HCT116 (cell line): ENCODE results near the gene CCDC61. TPM values are rescaled to one million over a fixed set of nuclear protein-coding genes. Genes with fewer than 3 reads are reported as not detected.

Experiments used
- ATAC-seq: fragments of 200-7000 bp; cut with Tn5 transposase; 2 replicates; pipeline ENCODE4 v1.9.1; 2020; ENCODE audit warnings: mild to moderate bottlenecking, moderate library complexity
- Bru-seq: library from RNA; stranded (reverse); fragments of 400-500 nt; gene quantifications from one replicate; lab custom pipeline; 2021; lab: Mats Ljungman, UMichigan
- BruChase-seq, 2 experiments: library from RNA; stranded (reverse); fragments of 400-500 nt; gene quantifications; one replicate each; lab custom pipeline; 2021; lab: Mats Ljungman, UMichigan
- BruUV-seq: library from RNA; stranded (reverse); fragments of 400-500 nt; replicated peaks from 2 replicates; lab custom pipeline; 2021; lab: Mats Ljungman, UMichigan
- CTCF ChIA-PET: fragments of 300-600 bp; sonication (Branson Sonifier 250); formaldehyde crosslinking; loops from one replicate; lab custom pipeline; 2021; ENCODE audit warnings: antibody characterized with exemption; lab: Charles Lee
- POLR2A ChIA-PET: fragments of 300-600, 350-600 bp; sonication (Branson Sonifier 250); formaldehyde crosslinking; loops from one replicate; lab custom pipeline; 2021; ENCODE audit warnings: antibody characterized with exemption; lab: Charles Lee
- RAD21 ChIA-PET, 2 experiments: fragments of 300-600 bp; sonication (Branson Sonifier 250); formaldehyde crosslinking; loops; one replicate each; lab custom pipeline; 2023; ENCODE audit warnings: low total read pairs in 2 of 2; ENCODE audit not compliant: uncharacterized antibody in 2 of 2, unreplicated experiment in 2 of 2, low non-redundant PET in 1 of 2; lab: Charles Lee
- DNase-seq: peaks from one replicate; pipeline ENCODE4 v3.0.0-alpha.2; 2010; ENCODE audit warnings: low read depth, low spot score
- H2AFZ ChIP-seq: fragments of 200-600 bp; shearing (Covaris generic), sonication (generic); 2 replicates; pipeline ENCODE4 v1.6.1; 2017; ENCODE audit warnings: low read depth, mixed run types, mixed read lengths, antibody characterized with exemption, low read length; ENCODE audit not compliant: poor library complexity, severe bottlenecking
- H3K27ac ChIP-seq: 2 replicates; pipeline ENCODE4 v1.5.1; 2012; ENCODE audit warnings: low read depth, low read length
- H3K27me3 ChIP-seq: fragments of 200-600 bp; sonication (generic); 2 replicates; pipeline ENCODE4 v1.6.1; 2016; ENCODE audit warnings: mixed run types, low read length, mixed read lengths; ENCODE audit not compliant: insufficient read depth
- H3K36me3 ChIP-seq, 2 experiments: fragments of 200-500 bp in 1 of 2; fragments of 200-600 bp in 1 of 2; sonication (Bioruptor generic) in 1 of 2; sonication (generic) in 1 of 2; 2 replicates each; pipeline versions ENCODE4 v1.5.1 to v1.6.1; 2014 to 2016; ENCODE audit warnings: low read length in 2 of 2, inconsistent platforms in 1 of 2, mixed read lengths in 1 of 2, mixed run types in 1 of 2; ENCODE audit not compliant: insufficient read depth in 2 of 2, control insufficient read depth in 1 of 2
- H3K4me1 ChIP-seq, 2 experiments: fragments of 200-600 bp in 1 of 2; sonication (generic) in 1 of 2; 2 replicates each; pipeline versions ENCODE4 v1.5.1 to v1.6.1; 2012 to 2017; ENCODE audit warnings: low read length in 2 of 2, inconsistent platforms in 1 of 2, mild to moderate bottlenecking in 1 of 2, mixed read lengths in 1 of 2, mixed run types in 1 of 2, moderate library complexity in 1 of 2; ENCODE audit not compliant: insufficient read depth in 2 of 2, control insufficient read depth in 1 of 2
- H3K4me2 ChIP-seq: fragments of 200-600 bp; sonication (generic); 2 replicates; pipeline ENCODE4 v1.6.1; 2017; ENCODE audit warnings: mixed run types, low read length, mixed read lengths
- H3K4me3 ChIP-seq, 2 experiments: fragments of 200-600 bp in 1 of 2; sonication (generic) in 1 of 2; replicated peaks in 1 of 2; 2 replicates each; pipeline ENCODE4 v1.5.1; 2011 to 2016; ENCODE audit warnings: low read length in 2 of 2, control low read depth in 1 of 2, low read depth in 1 of 2, mild to moderate bottlenecking in 1 of 2, mixed read lengths in 1 of 2, mixed run types in 1 of 2
- H3K79me2 ChIP-seq: fragments of 200-600 bp; sonication (generic); 2 replicates; pipeline ENCODE4 v1.6.1; 2017; ENCODE audit warnings: mild to moderate bottlenecking, mixed run types, low read length, moderate library complexity, mixed read lengths; ENCODE audit not compliant: insufficient read depth
- H3K9ac ChIP-seq: fragments of 200-600 bp; sonication (generic); 2 replicates; pipeline ENCODE4 v1.6.1; 2016; ENCODE audit warnings: low read length, mixed read lengths
- H3K9me2 ChIP-seq: fragments of 200-600 bp; sonication (generic), shearing (Covaris generic); 2 replicates; pipeline ENCODE4 v1.6.1; 2017; ENCODE audit warnings: mixed run types, mild to moderate bottlenecking, moderate library complexity; ENCODE audit not compliant: insufficient read depth
- H3K9me3 ChIP-seq, 2 experiments: fragments of 200-500 bp in 1 of 2; fragments of 200-600 bp in 1 of 2; sonication (Bioruptor generic) in 1 of 2; sonication (generic) in 1 of 2; 2 replicates each; pipeline ENCODE4 v1.6.1; 2014 to 2017; ENCODE audit warnings: low read length in 2 of 2, mixed read lengths in 2 of 2, inconsistent platforms in 1 of 2, low read depth in 1 of 2, mild to moderate bottlenecking in 1 of 2, mixed run types in 1 of 2, moderate library complexity in 1 of 2; ENCODE audit not compliant: control insufficient read depth in 1 of 2, insufficient read depth in 1 of 2
- H4K20me1 ChIP-seq: fragments of 200-600 bp; sonication (generic), shearing (Covaris generic); 2 replicates; pipeline ENCODE4 v1.6.1; 2017; ENCODE audit warnings: mixed run types, mild to moderate bottlenecking, moderate library complexity; ENCODE audit not compliant: insufficient read depth
- ELF1 ChIP-seq: IDR thresholded peaks from 2 replicates; pipeline ENCODE4 v1.6.1; 2012; ENCODE audit warnings: low read depth, borderline replicate concordance
- JUND ChIP-seq: IDR thresholded peaks from 2 replicates; pipeline ENCODE4 v1.6.1; 2012
- POLR2A ChIP-seq: IDR thresholded peaks from 2 replicates; pipeline ENCODE4 v1.7.0; 2011; ENCODE audit warnings: borderline replicate concordance; ENCODE audit not compliant: insufficient read depth, insufficient read length; ENCODE audit errors: extremely low read depth
- POLR2AphosphoS5 ChIP-seq: IDR thresholded peaks from 2 replicates; pipeline ENCODE4 v1.6.1; 2011; ENCODE audit warnings: mild to moderate bottlenecking, low read depth, low read length, moderate library complexity
- SP1 ChIP-seq: IDR thresholded peaks from 2 replicates; pipeline ENCODE4 v1.6.1; 2012; ENCODE audit warnings: low read depth
- SRF ChIP-seq: IDR thresholded peaks from 2 replicates; pipeline ENCODE4 v1.6.1; 2012; ENCODE audit warnings: low read depth
- TCF7L2 ChIP-seq: IDR thresholded peaks from 2 replicates; pipeline ENCODE4 v1.7.0; 2011; ENCODE audit warnings: borderline replicate concordance, inconsistent platforms; ENCODE audit not compliant: insufficient read depth, insufficient read length; ENCODE audit errors: extremely low read depth
- ZBTB33 ChIP-seq: IDR thresholded peaks from 2 replicates; pipeline ENCODE4 v1.6.1; 2011; ENCODE audit warnings: mild to moderate bottlenecking, low read length, moderate library complexity; ENCODE audit not compliant: insufficient replicate concordance; ENCODE audit errors: extremely low read depth
- ZNF274 ChIP-seq: fragments of 200-500 bp; sonication (Bioruptor generic); IDR thresholded peaks from 2 replicates; pipeline ENCODE4 v1.6.1; 2014; ENCODE audit warnings: mild to moderate bottlenecking, low read depth, low read length, inconsistent platforms
- intact Hi-C: fragments of 100-400 bp; cut with micrococcal nuclease; formaldehyde crosslinking; loops from 2 replicates; pipeline ENCODE4 v1.10.0; 2022
- long read RNA-seq: library from polyadenylated mRNA; unstranded; transcript quantifications from one replicate; pipeline ENCODE4 v2.0.0, GENCODE V29; 2021; ENCODE audit not compliant: unreplicated experiment
- polyA plus RNA-seq: library from polyadenylated mRNA; unstranded; fragments of >200 nt; gene quantifications from 2 replicates; pipeline ENCODE4 v1.2.1, GENCODE V29; 2012; ENCODE audit warnings: missing spikeins
- total RNA-seq: library from RNA; stranded (reverse); gene quantifications from one replicate; pipeline ENCODE4 v1.2.1, GENCODE V29; 2021; ENCODE audit not compliant: unreplicated experiment
- TF ChIP-seq, protein P1 (sequence below): IDR thresholded peaks from 2 replicates; pipeline ENCODE4 v1.6.1; 2012

CCDC61 gene, protein sequence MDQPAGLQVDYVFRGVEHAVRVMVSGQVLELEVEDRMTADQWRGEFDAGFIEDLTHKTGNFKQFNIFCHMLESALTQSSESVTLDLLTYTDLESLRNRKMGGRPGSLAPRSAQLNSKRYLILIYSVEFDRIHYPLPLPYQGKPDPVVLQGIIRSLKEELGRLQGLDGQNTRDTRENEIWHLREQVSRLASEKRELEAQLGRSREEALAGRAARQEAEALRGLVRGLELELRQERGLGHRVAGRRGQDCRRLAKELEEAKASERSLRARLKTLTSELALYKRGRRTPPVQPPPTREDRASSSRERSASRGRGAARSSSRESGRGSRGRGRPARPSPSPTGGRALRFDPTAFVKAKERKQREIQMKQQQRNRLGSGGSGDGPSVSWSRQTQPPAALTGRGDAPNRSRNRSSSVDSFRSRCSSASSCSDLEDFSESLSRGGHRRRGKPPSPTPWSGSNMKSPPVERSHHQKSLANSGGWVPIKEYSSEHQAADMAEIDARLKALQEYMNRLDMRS
- total RNA-seq (12.2 TPM), Bru-seq, nascent RNA (percentile 57 among the genes with signal in this experiment), BruChase-seq, experiment 1, labeled RNA remaining after a 6-hour chase (percentile 51 among the genes with signal in this experiment), BruChase-seq, experiment 2, labeled RNA remaining after a 2-hour chase (percentile 55 among the genes with signal in this experiment)
- polyA plus RNA-seq = 4.1 and 5.6 TPM in 2 replicates
- long read RNA-seq, transcript CCDC61-204 (14 exons, 1,817 nt) = major isoform, 6 of 9 reads
- long read RNA-seq, partial matches to known transcripts = 2 of 9 reads
- long read RNA-seq, other reads (novel, unspliced or antisense) = 1 of 9 reads

- ChIA-PET RAD21 (interaction anchor here (0.6 to 1.5 kb wide), 3 partner anchors 59 to 277 kb away, joined by 3 to 4 read pairs (median 4); partner anchors contain the start of gene MYPOP (in 1 of the 2)), POLR2A (interaction anchor here (0.8 to 1.4 kb wide), 7 partner anchors 11 to 178 kb away, joined by 3 to 6 read pairs (median 5); partner anchors contain the start of genes IRF2BP1 and SYMPK), CTCF (interaction anchor here (0.8 to 2.5 kb wide), 6 partner anchors 10 to 83 kb away, joined by 3 to 8 read pairs (median 4); no protein-coding TSS in a partner anchor)
- BruUV-seq = no TSS peak
- peaks cover 7 to 11% of the 10 kb centered on the region in 2 experiments; a peak in 3 of 4 replicates for H3K4me1 ChIP-seq
- peak within 1 kb of the TSS; percentile 27 for H2AFZ ChIP-seq
- peak; percentile 100 for DNase-seq
- intact Hi-C loops = no loop called here
- H3K79me2 ChIP-seq = peaks cover 16% of the 10 kb centered on the region; the same call in 1 of the 2 replicates
- H3K27ac ChIP-seq = peak within 1 kb of the TSS; percentile 53
- ATAC-seq = peak; percentile 98
- no peaks in the 10 kb centered on the region for H3K9me3 ChIP-seq
- H3K27me3 ChIP-seq = no peaks in the 10 kb centered on the region
- H3K4me2 ChIP-seq = peak within 1 kb of the TSS; percentile 92
- H3K4me3 ChIP-seq = peak within 1 kb of the TSS; percentile 92 to 99
- H3K9me2 ChIP-seq = no peaks in the 10 kb centered on the region
- no peaks in the 10 kb centered on the region for H3K36me3 ChIP-seq
- TF ChIP-seq ZBTB33 (peak; percentile 24), ELF1 (peak; percentile 99), POLR2AphosphoS5 (peak; percentile 84), JUND (no peak), POLR2A (peak; percentile 84), TCF7L2 (peak; percentile 22), SRF (peak; percentile 76), ZNF274 (no peak), SP1 (peak; percentile 99)
- TF ChIP-seq, protein P1, sequence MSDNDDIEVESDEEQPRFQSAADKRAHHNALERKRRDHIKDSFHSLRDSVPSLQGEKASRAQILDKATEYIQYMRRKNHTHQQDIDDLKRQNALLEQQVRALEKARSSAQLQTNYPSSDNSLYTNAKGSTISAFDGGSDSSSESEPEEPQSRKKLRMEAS = peak; percentile 86; the same call in 1 of the 2 replicates
- H3K9ac ChIP-seq = peak within 1 kb of the TSS; percentile 88
- H4K20me1 ChIP-seq = no peaks in the 10 kb centered on the region
Observed at GRCh38 chr19:45994998-45995714, at the start of gene CCDC61. TSS of gene CCDC61 (plus strand) at chr19:45995467. CDS start at chr19:46003019, 7,552 bp downstream.
